SIG-M5 (cell line): ENCODE measurements around the gene RSKR.
"Not testable (repeated sequence)": the region's sequence is repeated elsewhere in the genome, so short reads cannot be mapped to it uniquely, and the experiment has no call there.

ENCODE experiments used
- DNase-seq: peaks from one replicate; lab custom pipeline; 2025; lab: John Stamatoyannopoulos, UW

The RSKR gene

GRCh38 chr17:28577466-28577824 is 36.5 kb downstream of the RSKR start:
- no peak for DNase-seq

- peak; percentile 55 for DNase-seq
Measured at GRCh38 chr17:28576758-28577465, 37.1 kb downstream of the RSKR start, which contains the start of gene ALDOC. Gene ALDOC, minus strand, starts transcription at chr17:28576895. Its CDS starts 1,363 bp downstream, at chr17:28575532.

- DNase-seq: not testable (repeated sequence)
Measured at GRCh38 chr17:28576016-28576415, 38.0 kb downstream of the RSKR start.

GRCh38 chr17:28575126-28575795 is 38.7 kb downstream of the RSKR start:
- DNase-seq: no peak

DNA sequence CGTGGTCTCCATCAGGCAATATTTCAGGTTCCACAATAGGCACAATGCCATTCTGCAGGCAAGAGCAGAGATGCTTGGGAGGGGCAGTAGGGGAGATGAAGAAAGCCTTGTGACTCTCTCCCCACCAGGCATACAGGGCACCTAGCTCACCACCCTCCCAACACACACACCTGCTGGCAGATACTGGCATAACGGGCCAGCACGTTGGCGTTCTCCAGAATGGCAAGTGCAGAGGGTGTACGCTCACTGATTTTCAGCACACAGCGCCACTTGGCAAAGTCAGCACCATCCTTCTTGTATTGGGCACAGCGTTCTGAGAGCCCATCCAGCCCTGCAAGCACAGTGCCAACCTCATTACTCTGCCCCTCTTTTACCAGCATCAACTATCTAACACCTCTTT is 39.5 kb downstream of the RSKR start:
- DNase-seq: no peak

- no peak for DNase-seq
Measured at GRCh38 chr17:28573966-28574480, 40.0 kb downstream of the RSKR start.

DNA sequence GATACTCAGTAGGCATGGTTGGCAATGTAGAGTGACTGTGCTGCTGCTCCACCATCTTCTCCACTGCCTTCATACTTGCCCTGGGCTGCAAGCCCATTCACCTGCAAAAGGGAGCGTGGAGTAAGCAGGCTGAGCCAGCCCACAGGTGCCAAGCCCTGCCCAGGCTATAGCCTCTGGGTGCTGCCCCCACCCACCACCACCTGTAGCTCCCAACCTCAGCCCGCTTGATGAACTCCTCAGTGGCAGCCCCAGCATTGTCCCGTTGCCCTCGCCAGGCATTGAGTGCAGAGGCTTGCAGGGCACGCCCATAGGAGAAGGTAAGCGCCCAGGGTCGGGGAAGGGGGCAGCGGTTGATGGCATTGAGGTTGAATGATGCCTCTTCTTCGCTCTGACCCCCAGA is 40.5 kb downstream of the RSKR start:
- no peak for DNase-seq

- DNase-seq: no peak
Measured at GRCh38 chr17:28573040-28573380, 41.0 kb downstream of the RSKR start.

GRCh38 chr17:28572259-28573039 is 41.5 kb downstream of the RSKR start:
- no peak for DNase-seq

- peak; percentile 66 for DNase-seq
Measured at GRCh38 chr17:28571361-28572122, 42.4 kb downstream of the RSKR start, which contains the start of gene PIGS. Gene PIGS, minus strand, starts transcription at chr17:28571524. Its CDS starts 28 bp downstream, at chr17:28571496.

GRCh38 chr17:28570716-28571360 is 43.1 kb downstream of the RSKR start:
- DNase-seq: no peak

DNA sequence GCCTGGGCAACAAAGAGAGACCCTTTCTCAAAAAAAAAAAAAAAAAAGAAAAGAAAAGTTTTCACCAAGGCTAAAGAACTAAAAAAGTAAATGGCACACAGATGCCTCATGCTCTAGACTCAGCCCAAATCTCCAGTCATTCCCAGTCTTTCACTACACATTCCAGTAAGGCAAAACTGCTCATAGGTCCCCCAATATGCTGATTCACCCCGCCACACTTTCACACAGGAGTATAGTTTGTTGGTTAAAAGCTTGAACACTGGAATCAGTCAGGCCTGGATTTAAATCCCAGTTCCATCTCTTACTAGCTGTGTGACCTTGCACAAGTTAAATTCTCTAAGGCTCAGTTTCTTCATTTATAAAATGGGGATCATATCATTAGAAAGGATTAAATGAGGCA is 44.5 kb downstream of the RSKR start:
- DNase-seq: no peak

GRCh38 chr17:28567604-28568003 is 46.4 kb downstream of the RSKR start:
- DNase-seq: peak; percentile 40

GRCh38 chr17:28563475-28563874 is 50.5 kb downstream of the RSKR start:
- no peak for DNase-seq
